Astrocyte of the cerebellum (primary cell): ENCODE results near the gene TMEM200B.
"Not testable (repeated sequence)": the region's sequence is repeated elsewhere in the genome, so short reads cannot be mapped to it uniquely, and the experiment has no call there.

Experiments
- DNase-seq: peaks from one replicate; pipeline ENCODE4 v3.0.0-alpha.2; 2011; ENCODE audit warnings: low read depth
- H3K4me3 ChIP-seq: 2 replicates; pipeline ENCODE4 v1.5.1; 2011; ENCODE audit warnings: mild to moderate bottlenecking, low read depth, low read length, moderate library complexity
- CTCF ChIP-seq: IDR thresholded peaks from 2 replicates; pipeline ENCODE4 v1.5.1; 2012; ENCODE audit warnings: low read length, low read depth, moderate library complexity, mild to moderate bottlenecking; ENCODE audit errors: missing control alignments
- in situ Hi-C: cut with HindIII; loops from 2 replicates; pipeline ENCODE4 v1.10.0; 2017; ENCODE audit warnings: low sequenced_read_pairs

Gene TMEM200B

GRCh38 chr1:29142714-29143113 is 19.0 kb upstream of the TMEM200B start:
- DNase-seq: no peak
- no peak overlapping the region for H3K4me3 ChIP-seq
- TF ChIP-seq CTCF: no peak
- in situ Hi-C loops: no loop called here

GRCh38 chr1:29136391-29136915 is 12.8 kb upstream of the TMEM200B start:
- no peak overlapping the region for H3K4me3 ChIP-seq
- no peak for TF ChIP-seq CTCF
- in situ Hi-C loops: no loop called here
- DNase-seq: no peak

GRCh38 chr1:29134695-29135028 is 11.0 kb upstream of the TMEM200B start:
- no peak for TF ChIP-seq CTCF
- H3K4me3 ChIP-seq: no peak overlapping the region
- in situ Hi-C loops: no loop called here
- DNase-seq: no peak

DNA sequence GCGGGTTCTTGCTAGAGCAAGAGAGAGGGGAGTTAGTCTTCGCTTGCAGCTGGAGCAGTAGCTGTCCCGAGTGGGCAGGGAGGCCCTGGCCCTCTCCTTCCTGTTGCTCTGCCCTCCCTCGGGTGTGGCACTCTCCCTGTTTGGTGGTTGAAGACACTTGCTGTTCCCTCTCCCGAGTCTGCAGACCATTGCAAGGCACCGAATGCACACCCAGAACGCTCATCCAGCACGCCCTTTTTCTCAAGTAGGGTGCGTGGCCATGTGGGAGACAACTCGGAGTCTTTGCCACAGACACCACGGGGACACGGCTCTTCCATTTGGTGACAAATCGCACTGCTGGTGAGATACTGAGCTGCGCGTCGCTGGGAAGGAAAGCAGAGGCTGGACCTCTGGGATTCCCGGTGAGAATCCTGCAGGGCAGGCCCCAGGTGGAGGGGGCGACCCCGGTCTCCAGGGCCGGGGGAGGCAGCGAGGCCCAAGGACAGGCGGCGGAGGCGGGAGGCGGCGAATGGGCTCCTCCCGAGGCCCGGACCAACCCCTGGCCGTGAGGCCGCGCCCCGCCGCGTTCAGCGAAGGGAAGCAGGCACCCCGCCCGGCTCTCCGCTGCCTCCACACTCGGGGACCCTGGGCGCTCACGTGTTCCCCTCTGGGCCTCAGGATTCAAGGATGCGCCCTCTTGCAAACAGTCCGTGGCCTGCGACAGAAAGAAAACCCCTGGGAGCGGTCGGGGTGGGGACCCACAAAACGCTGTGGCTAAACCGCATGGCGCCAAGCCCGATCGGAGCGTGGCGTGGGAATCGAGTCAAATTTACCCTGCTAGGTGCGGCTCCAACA is 10.4 kb upstream of the TMEM200B start:
- no peak for TF ChIP-seq CTCF
- in situ Hi-C loops: no loop called here
- no peak overlapping the region for H3K4me3 ChIP-seq
- DNase-seq: no peak

DNA sequence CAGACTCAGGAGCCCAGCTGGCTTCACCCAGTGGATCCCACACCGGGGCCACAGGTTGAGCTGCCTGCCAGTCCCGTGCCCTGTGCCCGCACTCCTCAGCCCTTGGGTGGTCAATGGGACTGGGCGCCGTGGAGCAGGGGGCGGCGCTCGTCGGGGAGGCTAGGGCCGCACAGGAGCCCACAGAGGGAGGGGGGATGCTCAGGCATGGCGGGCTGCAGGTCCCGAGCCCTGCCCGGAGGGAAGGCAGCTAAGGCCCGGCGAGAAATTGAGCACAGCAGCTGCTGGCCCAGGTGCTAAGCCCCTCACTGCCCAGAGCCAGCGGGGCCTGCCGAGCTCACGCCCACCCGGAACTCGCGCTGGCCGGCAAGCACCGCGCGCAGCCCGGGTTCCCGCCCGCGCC is 7.4 kb upstream of the TMEM200B start:
- in situ Hi-C loops, DNase-seq, H3K4me3 ChIP-seq: not testable (repeated sequence)

- in situ Hi-C loops: no loop called here
These were observed 6.2 kb upstream of the TMEM200B start for GRCh38 chr1:29129916-29130315.

More at GRCh38 chr1:29129916-29130315, 6.2 kb upstream of the TMEM200B start:
- DNase-seq: no peak
- no peak overlapping the region for H3K4me3 ChIP-seq
- no peak for TF ChIP-seq CTCF
